Lower leg skin (tissue), 3 donors: ENCODE results near the gene NOS3.

Experiments used
- POLR2A ChIP-seq, 2 donors: fragments of 450-650 bp; IDR thresholded peaks; one replicate each; pipeline ENCODE4 v1.6.1; 2016 to 2017; ENCODE audit warnings: antibody characterized with exemption in 2 of 2, mild to moderate bottlenecking in 1 of 2, moderate library complexity in 1 of 2
- TF ChIP-seq, protein P1 (sequence below), 3 donors: fragments of 450-650 bp; IDR thresholded peaks; one replicate each; pipeline ENCODE4 v1.5.1; 2016; ENCODE audit warnings: antibody characterized with exemption in 3 of 3, mild to moderate bottlenecking in 3 of 3, moderate library complexity in 2 of 3

DNA sequence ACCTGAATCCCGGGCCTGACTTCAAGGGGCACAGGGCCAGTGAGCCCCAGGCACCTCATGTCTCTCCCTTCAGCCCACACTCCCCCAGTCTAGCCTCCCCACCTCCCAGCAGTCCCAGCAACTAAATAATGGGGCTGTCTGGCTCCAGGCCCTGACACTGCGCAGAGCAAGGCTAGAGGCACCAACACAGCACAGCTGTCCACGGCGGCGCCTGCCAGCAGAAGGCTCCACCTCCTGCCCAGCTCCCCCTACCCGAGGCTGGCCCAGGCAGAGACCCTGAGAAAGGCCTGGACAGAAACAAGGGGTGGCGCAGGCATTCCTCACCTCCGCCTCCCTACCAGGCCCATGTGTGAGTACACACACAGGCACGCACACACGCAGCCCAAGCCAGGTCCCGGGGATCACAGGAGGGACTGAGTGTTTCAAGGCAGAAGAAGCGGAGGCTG lies 18.8 kb upstream of the NOS3 start:
- TF ChIP-seq, protein P1, sequence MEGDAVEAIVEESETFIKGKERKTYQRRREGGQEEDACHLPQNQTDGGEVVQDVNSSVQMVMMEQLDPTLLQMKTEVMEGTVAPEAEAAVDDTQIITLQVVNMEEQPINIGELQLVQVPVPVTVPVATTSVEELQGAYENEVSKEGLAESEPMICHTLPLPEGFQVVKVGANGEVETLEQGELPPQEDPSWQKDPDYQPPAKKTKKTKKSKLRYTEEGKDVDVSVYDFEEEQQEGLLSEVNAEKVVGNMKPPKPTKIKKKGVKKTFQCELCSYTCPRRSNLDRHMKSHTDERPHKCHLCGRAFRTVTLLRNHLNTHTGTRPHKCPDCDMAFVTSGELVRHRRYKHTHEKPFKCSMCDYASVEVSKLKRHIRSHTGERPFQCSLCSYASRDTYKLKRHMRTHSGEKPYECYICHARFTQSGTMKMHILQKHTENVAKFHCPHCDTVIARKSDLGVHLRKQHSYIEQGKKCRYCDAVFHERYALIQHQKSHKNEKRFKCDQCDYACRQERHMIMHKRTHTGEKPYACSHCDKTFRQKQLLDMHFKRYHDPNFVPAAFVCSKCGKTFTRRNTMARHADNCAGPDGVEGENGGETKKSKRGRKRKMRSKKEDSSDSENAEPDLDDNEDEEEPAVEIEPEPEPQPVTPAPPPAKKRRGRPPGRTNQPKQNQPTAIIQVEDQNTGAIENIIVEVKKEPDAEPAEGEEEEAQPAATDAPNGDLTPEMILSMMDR (IDR thresholded peaks at IDR 0.05), result no peak
- TF ChIP-seq POLR2A (IDR thresholded peaks at IDR 0.05), result no peak
